Measurements from ENCODE around the gene FKBP5.
"Not testable (repeated sequence)": the region's sequence is repeated elsewhere in the genome, so short reads cannot be mapped to it uniquely, and the experiment has no call there.

The FKBP5 gene

DNA sequence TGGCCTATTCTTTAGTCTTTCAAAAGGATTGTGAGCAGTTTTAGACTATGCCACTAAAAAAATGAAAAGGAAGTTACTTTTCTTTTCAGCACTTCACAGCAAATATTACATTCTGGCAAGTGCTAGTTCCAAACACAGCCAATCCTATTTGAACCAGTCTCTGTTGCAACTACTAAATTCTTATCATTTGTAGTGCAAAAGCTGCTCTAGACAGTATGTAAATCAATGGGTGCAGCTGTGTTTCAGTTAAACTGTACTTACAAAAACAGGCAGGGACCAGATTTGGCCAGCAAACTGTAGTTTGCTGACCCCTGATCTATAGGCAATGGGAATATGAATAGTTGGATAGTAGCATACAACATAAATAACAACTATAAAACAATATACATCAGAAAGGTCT is 107.9 kb downstream of the FKBP5 start:
- no peak for DNase-seq

DNA sequence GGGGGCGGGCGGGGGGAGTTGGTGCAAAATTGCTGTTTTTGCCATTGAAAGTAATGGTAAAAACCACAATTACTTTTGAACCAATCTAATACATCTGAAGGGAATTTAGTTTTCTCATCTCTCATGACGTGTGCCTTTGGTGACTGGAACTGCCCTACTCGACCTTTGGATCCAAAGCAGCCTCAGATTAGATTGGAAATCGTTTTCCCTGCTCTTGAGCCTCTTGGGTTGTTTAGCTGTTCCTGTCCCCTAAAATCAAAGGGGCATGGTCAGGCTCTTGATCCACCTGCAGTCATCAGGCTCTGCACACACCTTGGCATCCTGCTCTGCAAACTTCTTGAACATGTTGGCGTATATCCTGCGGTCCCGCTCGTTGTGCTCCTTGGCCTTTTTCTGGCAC is 112.0 kb downstream of the FKBP5 start:
- no peak for DNase-seq

GRCh38 chr6:35573495-35574110 is 115.1 kb downstream of the FKBP5 start:
- DNase-seq: no peak

DNA sequence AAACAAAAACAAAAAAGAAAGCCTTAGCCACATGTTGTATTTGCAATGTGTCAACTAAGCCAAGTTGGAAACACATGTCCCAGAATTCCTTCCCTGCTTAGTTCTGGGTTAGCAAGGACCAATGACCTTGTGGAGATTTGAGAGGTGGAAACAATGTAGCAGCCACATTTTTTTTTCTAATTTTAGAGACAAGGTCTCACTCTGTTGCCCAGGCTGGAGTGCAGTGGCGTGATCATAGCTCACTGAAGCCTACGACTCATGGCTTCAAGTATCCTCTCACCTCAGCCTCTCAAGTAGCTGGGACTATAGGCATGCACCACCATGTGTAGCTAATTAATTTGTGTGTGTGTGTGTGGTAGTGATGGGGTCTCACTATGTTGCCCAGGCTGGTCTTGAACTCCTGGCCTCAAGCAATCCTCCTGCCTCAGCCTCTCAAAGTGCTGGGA is 117.8 kb downstream of the FKBP5 start:
- not testable (repeated sequence) for DNase-seq

- no peak for DNase-seq
Measured at GRCh38 chr6:35569011-35569461, 119.7 kb downstream of the FKBP5 start.

DNA sequence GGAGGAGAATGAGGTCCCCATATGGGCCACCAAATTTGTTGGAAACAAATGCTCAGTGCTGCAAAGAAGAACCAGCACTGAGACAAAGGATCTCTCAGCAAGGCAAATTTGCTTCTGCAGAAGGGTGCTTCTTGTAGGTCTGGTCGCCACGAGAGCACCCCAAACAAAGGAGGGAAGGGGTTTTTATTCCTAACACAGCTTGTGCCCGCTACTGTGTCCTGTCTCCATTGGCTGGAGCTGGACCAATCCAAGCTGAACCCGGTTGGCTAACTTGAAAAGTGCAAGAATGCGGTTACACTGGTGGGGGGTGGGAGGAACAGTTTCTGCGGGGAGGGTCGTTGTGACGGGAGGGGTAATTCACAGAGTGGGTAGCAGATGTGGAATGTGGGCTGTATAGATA is 121.9 kb downstream of the FKBP5 start:
- DNase-seq: no peak

- DNase-seq: no peak
Measured at GRCh38 chr6:35564733-35565132, 124.0 kb downstream of the FKBP5 start.

DNA sequence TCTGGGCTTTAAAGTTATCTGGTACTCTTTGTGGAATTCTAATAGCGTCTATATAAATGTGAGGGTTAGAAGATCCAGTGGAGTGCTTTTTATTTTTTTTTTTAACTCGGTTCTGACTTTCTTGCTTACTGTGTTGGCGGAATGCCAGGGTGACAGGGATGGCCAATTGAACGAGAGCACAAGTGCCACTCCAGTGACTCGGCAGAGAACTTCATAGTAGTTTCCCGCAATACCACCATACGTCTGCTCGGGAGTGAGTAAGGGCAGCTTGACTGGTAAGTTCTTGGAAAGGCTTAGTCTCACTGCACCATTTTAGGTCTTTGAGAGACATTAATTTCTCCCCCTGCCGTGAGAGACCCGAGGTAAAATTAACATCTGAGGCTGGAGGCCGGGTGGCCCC is 126.7 kb downstream of the FKBP5 start:
- DNase-seq: no peak

- no peak for DNase-seq
Measured at GRCh38 chr6:35561113-35561512, 127.6 kb downstream of the FKBP5 start.

- no peak for DNase-seq
Measured at GRCh38 chr6:35558571-35558970, 130.1 kb downstream of the FKBP5 start.

GRCh38 chr6:35557239-35557638 is 131.5 kb downstream of the FKBP5 start:
- no peak for DNase-seq

DNA sequence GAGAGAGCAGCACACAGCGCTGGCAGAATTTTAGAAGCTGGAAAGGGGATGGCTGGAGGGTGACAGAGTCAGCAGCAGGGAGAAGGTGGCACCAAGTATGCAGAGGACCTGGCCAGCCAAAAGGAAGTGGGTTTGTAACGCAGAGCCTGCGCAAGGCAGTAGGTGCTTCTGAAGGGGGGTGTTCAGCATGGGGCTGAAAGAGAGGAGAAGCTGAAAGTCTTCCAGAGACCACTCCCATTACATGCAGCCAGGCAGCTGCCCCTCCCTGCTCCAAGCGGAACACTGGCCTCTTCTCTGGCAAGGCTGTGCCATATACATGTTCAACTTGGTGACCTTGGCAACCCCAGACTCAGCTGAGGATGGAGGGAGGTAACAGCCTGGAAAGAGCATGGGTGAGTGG is 133.9 kb downstream of the FKBP5 start:
- DNase-seq: no peak

GRCh38 chr6:35553315-35553714 is 135.4 kb downstream of the FKBP5 start:
- no peak for DNase-seq

DNA sequence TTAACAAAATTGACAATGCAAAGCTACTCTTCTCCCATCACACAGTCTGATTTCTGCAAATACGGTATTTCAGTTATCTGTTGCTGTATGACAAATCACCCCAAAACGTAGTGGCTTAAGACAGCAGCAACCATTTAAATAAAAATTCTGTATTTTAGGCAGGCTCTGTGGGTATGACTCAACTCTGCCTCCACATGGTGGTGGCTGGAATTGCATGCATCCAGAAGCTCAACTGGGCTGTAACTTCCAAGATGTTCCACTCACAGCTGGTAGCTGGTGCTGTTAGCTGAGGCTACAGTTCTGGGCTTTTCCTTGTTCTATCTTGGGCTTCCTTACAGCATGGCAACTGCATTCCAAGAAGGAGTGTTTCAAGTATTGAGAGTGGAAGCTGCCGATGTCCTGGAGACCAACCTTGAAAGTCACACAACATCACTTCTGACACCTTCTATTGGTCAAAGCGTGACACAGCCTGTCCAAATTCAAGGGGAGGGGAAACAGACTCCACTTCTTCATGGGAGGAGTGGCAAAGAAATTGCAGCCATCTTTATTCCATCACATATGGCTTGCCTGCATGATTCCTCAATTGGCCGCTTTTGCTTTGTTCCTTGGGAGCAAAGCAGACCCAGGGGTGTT is 136.3 kb downstream of the FKBP5 start:
- DNase-seq: no peak

GRCh38 chr6:35550437-35550836 is 138.3 kb downstream of the FKBP5 start:
- DNase-seq: no peak

- DNase-seq: no peak
Measured at GRCh38 chr6:35547676-35548075, 141.0 kb downstream of the FKBP5 start.

DNA sequence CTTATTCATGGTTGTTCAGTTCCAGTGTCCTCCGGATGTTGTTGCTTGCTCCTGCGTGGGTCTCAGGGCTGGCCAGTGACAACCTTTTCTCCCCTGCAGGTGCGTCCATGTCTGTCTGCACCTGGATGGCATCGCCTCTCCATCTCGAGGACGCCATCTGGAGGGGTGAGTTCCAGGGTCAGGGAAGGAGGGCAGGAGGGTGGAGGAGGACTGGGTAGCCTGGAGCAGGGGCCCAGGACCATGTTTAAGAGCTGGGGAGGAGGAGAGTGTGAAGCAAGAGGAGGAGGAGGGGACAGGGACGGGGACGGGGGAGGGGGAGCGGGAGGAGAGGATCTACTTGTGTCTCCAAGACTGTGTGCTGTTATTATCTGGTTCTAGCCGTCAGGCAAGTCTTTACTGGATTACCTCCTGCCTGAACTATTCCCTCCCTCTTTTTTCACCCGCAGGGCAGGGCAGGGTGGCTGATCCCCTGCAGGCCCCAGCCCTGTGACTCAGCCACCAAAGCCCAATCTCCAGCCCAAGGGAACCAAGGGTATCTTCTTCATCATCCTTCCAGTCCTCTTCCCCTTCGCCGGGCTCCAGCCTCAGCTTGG is 143.8 kb downstream of the FKBP5 start:
- no peak for DNase-seq

DNA sequence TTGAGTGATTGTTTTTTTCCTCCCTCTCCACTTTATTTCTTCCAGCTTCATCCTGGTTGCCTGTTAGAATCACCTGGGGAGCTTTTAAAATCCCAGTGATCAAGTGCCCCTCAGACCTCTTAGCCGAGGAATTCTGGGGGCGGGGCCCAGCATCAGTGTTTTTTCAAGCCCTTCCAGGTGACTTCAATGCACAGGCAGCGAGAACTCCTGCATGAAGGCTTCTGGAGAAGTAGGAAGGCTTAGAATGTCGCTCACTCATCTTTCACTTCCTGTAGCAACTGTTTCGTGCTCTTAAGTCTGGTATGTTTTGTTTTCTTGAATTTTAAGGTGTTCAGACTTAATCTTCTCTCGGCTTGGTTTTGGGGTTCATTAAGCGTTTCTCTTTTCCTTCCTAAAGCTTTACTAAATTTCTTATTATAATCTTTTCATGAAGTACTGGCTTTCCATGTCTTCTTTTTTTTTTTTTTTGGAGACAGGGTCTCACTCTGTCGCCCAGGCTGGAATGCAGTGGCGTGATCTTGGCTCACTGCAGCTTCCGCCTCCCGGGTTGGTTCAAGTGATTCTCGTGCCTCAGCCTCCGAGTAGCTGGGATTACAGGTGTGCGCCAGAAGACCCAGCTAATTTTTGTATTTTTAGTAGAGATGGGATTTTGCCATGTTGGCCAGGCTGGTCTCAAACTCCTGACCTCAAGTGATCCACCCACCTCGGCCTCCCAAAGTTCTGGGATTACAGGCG is 145.1 kb downstream of the FKBP5 start:
- DNase-seq: no peak

- DNase-seq: no peak
Measured at GRCh38 chr6:35541836-35542235, 146.9 kb downstream of the FKBP5 start.

DNA sequence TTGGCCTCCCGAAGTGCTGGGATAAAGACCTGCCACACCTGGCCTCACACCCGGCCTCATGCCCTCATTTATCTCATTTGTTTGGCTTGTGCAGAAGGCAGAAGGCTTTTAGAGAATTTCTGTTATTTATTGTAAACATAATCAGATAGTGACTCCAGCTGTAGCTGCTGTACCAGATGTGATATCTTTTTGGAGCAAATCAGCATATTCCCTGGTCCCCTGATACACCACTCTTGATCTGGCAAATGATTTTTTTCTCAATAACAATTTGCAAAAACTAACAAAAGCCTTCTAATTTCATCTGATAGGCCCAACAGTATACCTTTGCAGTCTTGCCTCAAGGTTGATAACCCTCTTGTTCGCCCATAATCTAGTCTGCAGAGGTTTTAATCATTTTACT is 149.5 kb downstream of the FKBP5 start:
- no peak for DNase-seq

DNA sequence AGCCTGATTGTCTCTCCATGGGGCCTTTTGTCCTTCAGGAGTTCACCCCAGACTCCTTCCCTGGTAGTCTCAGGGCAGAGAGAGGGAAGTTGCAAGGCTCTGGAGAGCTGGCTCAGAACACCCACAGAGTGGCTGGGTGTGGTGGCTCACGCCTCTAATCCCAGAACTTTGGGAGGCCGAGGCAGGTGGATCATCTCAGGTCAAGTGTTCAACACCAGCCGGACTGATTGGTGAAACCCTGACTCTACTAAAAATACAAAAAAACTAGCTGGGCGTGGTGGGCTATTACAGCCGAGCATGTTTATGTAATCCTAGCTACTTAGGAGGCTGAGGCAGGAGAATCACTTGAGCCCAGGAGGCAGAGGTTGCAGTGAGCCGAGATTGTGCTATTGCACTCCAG is 152.9 kb downstream of the FKBP5 start:
- DNase-seq: not testable (repeated sequence)

DNA sequence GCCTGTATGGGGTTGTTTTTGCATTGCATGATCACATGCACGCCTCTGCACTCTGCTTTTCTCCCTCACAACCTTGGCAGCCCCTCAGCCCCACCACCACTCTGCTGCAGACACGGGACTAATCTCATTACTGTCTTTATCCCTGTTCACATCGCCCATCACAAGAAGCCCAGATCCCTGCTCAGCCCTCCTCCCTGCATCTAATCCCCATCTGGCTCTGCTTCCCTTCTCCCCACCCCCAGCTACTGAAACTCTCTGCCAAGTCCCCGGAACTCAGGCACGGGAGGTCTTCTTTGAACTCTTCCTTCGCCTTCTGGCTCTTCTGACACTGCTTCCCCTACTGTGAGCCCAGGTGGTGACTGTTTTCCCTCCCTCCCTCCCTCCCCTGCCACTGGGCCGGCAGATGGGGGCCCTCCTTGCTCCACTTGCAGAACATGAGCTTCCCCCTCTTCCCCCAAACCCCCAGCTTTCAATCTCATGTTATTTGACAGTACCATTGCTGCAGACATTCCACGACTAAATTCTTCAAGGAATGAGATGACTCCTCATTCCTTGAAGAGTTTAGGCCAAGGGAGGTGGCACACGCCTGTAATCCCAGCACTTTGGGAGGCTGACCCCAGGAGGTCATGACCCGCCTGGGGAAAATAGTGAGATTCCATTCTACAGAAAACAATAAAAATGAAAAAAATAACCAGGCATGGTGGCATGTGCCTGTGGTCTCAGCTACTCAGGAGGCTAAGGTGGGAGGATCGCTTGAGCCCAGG is 154.1 kb downstream of the FKBP5 start:
- DNase-seq: no peak

GRCh38 chr6:35533981-35534380 is 154.7 kb downstream of the FKBP5 start:
- DNase-seq: no peak
